Astrocyte (in vitro differentiated cells and primary cell): ENCODE data around the gene SOX13. TPM values are rescaled to one million over a fixed set of nuclear protein-coding genes. Genes with fewer than 3 reads are reported as not detected.
A peak's percentile ranks its signal among the peaks of the same experiment; 100 is the strongest.

Experiments
- DNase-seq: peaks from one replicate; pipeline ENCODE4 v3.0.0-alpha.2; 2010; ENCODE audit warnings: low read depth
- FAIRE-seq: peaks from 2 replicates; lab custom pipeline; 2011; peaks lifted over from hg19 to GRCh38; lab: Jason Lieb, UNC
- H2AFZ ChIP-seq: 2 replicates; pipeline ENCODE4 v1.6.0; 2012; ENCODE audit warnings: low read depth, low read length, inconsistent platforms
- H3K27ac ChIP-seq: 2 replicates; pipeline ENCODE4 v1.5.1; 2011; ENCODE audit warnings: low read depth, low read length, inconsistent platforms
- H3K27me3 ChIP-seq: 2 replicates; pipeline ENCODE4 v1.6.0; 2011; ENCODE audit warnings: low read length, inconsistent platforms; ENCODE audit not compliant: insufficient read depth
- H3K36me3 ChIP-seq: 2 replicates; pipeline ENCODE4 v1.5.1; 2011; ENCODE audit warnings: low read length, inconsistent platforms; ENCODE audit not compliant: insufficient read depth
- H3K4me1 ChIP-seq: 2 replicates; pipeline ENCODE4 v1.5.1; 2011; ENCODE audit warnings: low read length, inconsistent platforms; ENCODE audit not compliant: insufficient read depth
- H3K4me2 ChIP-seq: 2 replicates; pipeline ENCODE4 v1.6.0; 2012; ENCODE audit warnings: low read length, inconsistent platforms
- H3K4me3 ChIP-seq: 2 replicates; pipeline ENCODE4 v1.5.1; 2011; ENCODE audit warnings: low read depth, mild to moderate bottlenecking, low read length, inconsistent platforms; ENCODE audit not compliant: insufficient read depth
- H3K79me2 ChIP-seq: 2 replicates; pipeline ENCODE4 v1.6.0; 2012; ENCODE audit warnings: mild to moderate bottlenecking, low read length, inconsistent platforms; ENCODE audit not compliant: insufficient read depth
- H3K9ac ChIP-seq: 2 replicates; pipeline ENCODE4 v1.6.0; 2012; ENCODE audit warnings: mild to moderate bottlenecking, low read length, inconsistent platforms
- H3K9me3 ChIP-seq: 2 replicates; pipeline ENCODE4 v1.5.1; 2012; ENCODE audit warnings: low read depth, mild to moderate bottlenecking, low read length, inconsistent platforms; ENCODE audit not compliant: insufficient read depth
- H4K20me1 ChIP-seq: 2 replicates; pipeline ENCODE4 v1.6.0; 2012; ENCODE audit warnings: low read length, inconsistent platforms; ENCODE audit not compliant: insufficient read depth
- H3K27ac Mint-ChIP-seq: one replicate; pipeline ENCODE4 v1.8.0; 2021; ENCODE audit warnings: mild to moderate bottlenecking, mixed read lengths; ENCODE audit not compliant: unreplicated experiment
- H3K27me3 Mint-ChIP-seq: one replicate; pipeline ENCODE4 v1.8.0; 2021; ENCODE audit warnings: low read depth, mixed read lengths; ENCODE audit not compliant: unreplicated experiment
- H3K36me3 Mint-ChIP-seq: one replicate; pipeline ENCODE4 v1.8.0; 2021; ENCODE audit warnings: low read depth, mixed read lengths; ENCODE audit not compliant: unreplicated experiment
- H3K4me1 Mint-ChIP-seq: one replicate; pipeline ENCODE4 v1.8.0; 2021; ENCODE audit warnings: low read depth, mixed read lengths; ENCODE audit not compliant: unreplicated experiment
- H3K4me3 Mint-ChIP-seq: one replicate; pipeline ENCODE4 v1.8.0; 2021; ENCODE audit warnings: mild to moderate bottlenecking, moderate library complexity, mixed read lengths; ENCODE audit not compliant: unreplicated experiment
- H3K9me3 Mint-ChIP-seq: one replicate; pipeline ENCODE4 v1.8.0; 2021; ENCODE audit warnings: mild to moderate bottlenecking, mixed read lengths; ENCODE audit not compliant: unreplicated experiment
- EZH2 ChIP-seq: IDR thresholded peaks from 2 replicates; pipeline ENCODE4 v1.6.1; 2012; ENCODE audit warnings: mild to moderate bottlenecking, low read length, inconsistent platforms; ENCODE audit not compliant: insufficient read depth
- total RNA-seq: library from RNA; stranded (reverse); gene quantifications from 2 replicates; pipeline ENCODE4 v1.2.1, GENCODE V29; 2021
- TF ChIP-seq, protein P1 (sequence below): IDR thresholded peaks from 2 replicates; pipeline ENCODE4 v1.5.1; 2011; ENCODE audit warnings: low read depth, mild to moderate bottlenecking, inconsistent platforms, low read length, moderate library complexity; ENCODE audit not compliant: insufficient read depth

Gene SOX13
- total RNA-seq, 1 donor from 2014 or later: 12.4 TPM

DNA sequence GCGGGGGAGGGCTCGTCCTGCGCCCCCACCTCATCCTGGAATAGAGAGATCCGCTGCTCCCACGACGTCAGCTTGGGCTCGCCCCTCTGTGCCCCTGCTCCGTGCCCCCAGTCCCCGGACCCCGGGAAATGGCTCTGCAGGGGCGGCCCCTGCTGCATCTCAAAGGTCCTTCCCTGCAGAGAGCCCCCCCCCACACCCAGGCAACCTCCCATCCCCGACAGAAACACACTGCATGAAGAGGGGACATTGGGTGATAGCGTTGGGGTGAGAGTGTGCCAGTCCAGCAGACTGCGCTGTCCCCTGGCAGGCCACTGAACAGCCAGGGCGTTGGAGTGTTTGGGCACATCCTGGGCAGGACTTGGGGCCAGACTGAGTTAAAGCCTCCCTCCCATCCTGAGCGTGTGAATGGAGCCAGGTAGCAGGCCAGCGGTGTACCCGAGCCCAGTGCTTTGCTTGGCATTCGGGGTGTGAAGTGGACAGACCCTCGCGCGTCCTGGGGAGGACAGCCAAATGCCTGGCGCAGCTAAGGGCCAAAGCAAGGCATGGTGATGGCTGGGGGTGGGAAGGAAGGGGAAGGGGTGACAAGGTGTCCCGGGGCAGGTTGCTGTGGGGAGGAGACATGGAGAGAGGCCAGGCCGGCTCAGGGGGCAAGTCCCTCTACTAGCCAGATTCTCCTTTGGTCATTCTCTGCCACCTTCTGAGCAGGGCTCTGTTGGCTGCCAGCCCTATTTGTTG, 79.6 kb downstream of the SOX13 start:
- no peak overlapping the region for H3K27ac ChIP-seq
- no peaks in the 10 kb centered on the region for H3K36me3 Mint-ChIP-seq

DNA sequence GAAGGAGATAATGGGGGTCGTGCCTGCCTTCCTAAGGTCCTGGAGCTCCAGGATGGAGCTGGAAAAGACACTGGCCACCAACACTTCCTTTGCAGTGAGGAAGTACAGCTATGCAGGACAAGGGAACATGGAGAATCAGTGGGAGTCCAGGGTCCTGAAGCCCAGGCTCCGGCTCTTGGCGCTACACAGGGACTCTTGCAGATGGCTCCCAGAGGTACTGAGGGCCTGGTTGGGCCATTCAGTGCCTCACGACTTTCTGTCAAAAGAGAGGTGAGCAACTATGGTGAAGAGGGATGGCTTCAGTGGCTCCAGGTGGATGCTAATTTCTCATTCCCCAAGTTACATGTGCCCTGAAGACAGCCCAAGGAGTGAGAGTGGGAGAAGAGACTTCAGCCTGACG, 80.8 kb downstream of the SOX13 start:
- H3K27me3 Mint-ChIP-seq: peaks cover 40% of the 10 kb centered on the region

More for the DNA sequence above, 79.6 kb downstream of the SOX13 start:
- H3K36me3 ChIP-seq: no peaks in the 10 kb centered on the region
- H3K9me3 Mint-ChIP-seq: no peaks in the 10 kb centered on the region
- H3K9me3 ChIP-seq: no peaks in the 10 kb centered on the region
- H3K4me1 Mint-ChIP-seq: no peaks in the 10 kb centered on the region
- no peaks in the 10 kb centered on the region for H4K20me1 ChIP-seq
- H2AFZ ChIP-seq: peak overlapping the region; percentile 93
- H3K9ac ChIP-seq: peak overlapping the region; percentile 78
- H3K4me2 ChIP-seq: peak overlapping the region; percentile 89
- H3K79me2 ChIP-seq: no peaks in the 10 kb centered on the region
- H3K27me3 Mint-ChIP-seq: peaks cover 35% of the 10 kb centered on the region
- FAIRE-seq (no peak), DNase-seq (no peak)
- H3K27me3 ChIP-seq: peaks cover 3% of the 10 kb centered on the region
- H3K27ac Mint-ChIP-seq: peak overlapping the region; percentile 77
- H3K4me1 ChIP-seq: peaks cover 7% of the 10 kb centered on the region
- peak overlapping the region; percentile 80 for H3K4me3 Mint-ChIP-seq
- TF ChIP-seq, protein P1, sequence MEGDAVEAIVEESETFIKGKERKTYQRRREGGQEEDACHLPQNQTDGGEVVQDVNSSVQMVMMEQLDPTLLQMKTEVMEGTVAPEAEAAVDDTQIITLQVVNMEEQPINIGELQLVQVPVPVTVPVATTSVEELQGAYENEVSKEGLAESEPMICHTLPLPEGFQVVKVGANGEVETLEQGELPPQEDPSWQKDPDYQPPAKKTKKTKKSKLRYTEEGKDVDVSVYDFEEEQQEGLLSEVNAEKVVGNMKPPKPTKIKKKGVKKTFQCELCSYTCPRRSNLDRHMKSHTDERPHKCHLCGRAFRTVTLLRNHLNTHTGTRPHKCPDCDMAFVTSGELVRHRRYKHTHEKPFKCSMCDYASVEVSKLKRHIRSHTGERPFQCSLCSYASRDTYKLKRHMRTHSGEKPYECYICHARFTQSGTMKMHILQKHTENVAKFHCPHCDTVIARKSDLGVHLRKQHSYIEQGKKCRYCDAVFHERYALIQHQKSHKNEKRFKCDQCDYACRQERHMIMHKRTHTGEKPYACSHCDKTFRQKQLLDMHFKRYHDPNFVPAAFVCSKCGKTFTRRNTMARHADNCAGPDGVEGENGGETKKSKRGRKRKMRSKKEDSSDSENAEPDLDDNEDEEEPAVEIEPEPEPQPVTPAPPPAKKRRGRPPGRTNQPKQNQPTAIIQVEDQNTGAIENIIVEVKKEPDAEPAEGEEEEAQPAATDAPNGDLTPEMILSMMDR: no peak
- TF ChIP-seq EZH2: no peak
- peak overlapping the region; percentile 70 for H3K4me3 ChIP-seq

More for the DNA sequence above, 80.8 kb downstream of the SOX13 start:
- Histone ChIP-seq H3K9ac (no peak overlapping the region), H3K79me2 (no peaks in the 10 kb centered on the region), H3K27ac (no peak overlapping the region), H2AFZ (no peak overlapping the region), H3K4me2 (no peak overlapping the region), H3K4me3 (no peak overlapping the region), H3K27me3 (peaks cover 5% of the 10 kb centered on the region), H3K9me3 (no peaks in the 10 kb centered on the region), H3K36me3 (no peaks in the 10 kb centered on the region), H3K4me1 (peaks cover 7% of the 10 kb centered on the region), H4K20me1 (no peaks in the 10 kb centered on the region)
- no peak overlapping the region for H3K27ac Mint-ChIP-seq
- TF ChIP-seq, protein P1: no peak
- no peak for TF ChIP-seq EZH2
- H3K9me3 Mint-ChIP-seq: no peaks in the 10 kb centered on the region
- no peaks in the 10 kb centered on the region for H3K36me3 Mint-ChIP-seq
- H3K4me3 Mint-ChIP-seq: no peak overlapping the region
- no peak for FAIRE-seq
- no peak for DNase-seq
- H3K4me1 Mint-ChIP-seq: no peaks in the 10 kb centered on the region
